MCF 10A (cell line): ENCODE measurements around the gene PRKAR1B. TPM values are rescaled to one million over a fixed set of nuclear protein-coding genes. Genes with fewer than 3 reads are reported as not detected.

Experiments
- BruUV-seq: library from RNA; stranded (reverse); fragments of 400-500 nt; replicated peaks from 2 replicates; lab custom pipeline; 2021; lab: Mats Ljungman, UMichigan
- CTCF ChIA-PET: fragments of 300-600 bp; sonication (Branson Sonifier 250); formaldehyde crosslinking; extraction: SDS; loops from one replicate; lab custom pipeline; 2021; ENCODE audit warnings: antibody characterized with exemption, inconsistent platforms; lab: Yijun Ruan, JAX
- POLR2A ChIA-PET: fragments of 300-600, 350-650 bp; sonication (Branson Sonifier 250); formaldehyde crosslinking; extraction: SDS; loops from one replicate; lab custom pipeline; 2020; ENCODE audit warnings: antibody characterized with exemption, inconsistent platforms; lab: Yijun Ruan, JAX
- DNase-seq: peaks from one replicate; pipeline ENCODE4 v3.0.0-alpha.2; 2018; ENCODE audit not compliant: unreplicated experiment
- H3K27ac Mint-ChIP-seq: one replicate; pipeline ENCODE4 v1.8.0; 2022; ENCODE audit warnings: mild to moderate bottlenecking, low read depth, mixed read lengths; ENCODE audit not compliant: unreplicated experiment
- H3K27me3 Mint-ChIP-seq: one replicate; pipeline ENCODE4 v1.8.0; 2022; ENCODE audit warnings: mixed read lengths; ENCODE audit not compliant: insufficient read depth, unreplicated experiment
- H3K36me3 Mint-ChIP-seq: one replicate; pipeline ENCODE4 v1.8.0; 2022; ENCODE audit warnings: mild to moderate bottlenecking, moderate library complexity, mixed read lengths; ENCODE audit not compliant: insufficient read depth, unreplicated experiment
- H3K4me1 Mint-ChIP-seq: one replicate; pipeline ENCODE4 v1.8.0; 2022; ENCODE audit warnings: mixed read lengths; ENCODE audit not compliant: insufficient read depth, unreplicated experiment
- H3K4me3 Mint-ChIP-seq: one replicate; pipeline ENCODE4 v1.8.0; 2022; ENCODE audit warnings: mild to moderate bottlenecking, moderate library complexity, mixed read lengths; ENCODE audit not compliant: unreplicated experiment
- H3K9me3 Mint-ChIP-seq: one replicate; pipeline ENCODE4 v1.8.0; 2022; ENCODE audit warnings: mixed read lengths; ENCODE audit not compliant: unreplicated experiment
- intact Hi-C: fragments of 100-400 bp; cut with micrococcal nuclease; formaldehyde crosslinking; loops from 2 replicates; pipeline ENCODE4 v1.14.1; 2022
- total RNA-seq: library from RNA; stranded (reverse); gene quantifications from 2 replicates; pipeline ENCODE4 v1.2.3, GENCODE V29; 2022
- TF ChIP-seq, protein P1 (sequence below): fragments of 200-600 bp; IDR thresholded peaks from one replicate; pipeline ENCODE4 v1.8.0; 2022; ENCODE audit warnings: antibody characterized with exemption, mild to moderate bottlenecking; ENCODE audit not compliant: unreplicated experiment

Gene PRKAR1B
- total RNA-seq, 1 experiment from 2014 or later = 31.5 TPM

DNA sequence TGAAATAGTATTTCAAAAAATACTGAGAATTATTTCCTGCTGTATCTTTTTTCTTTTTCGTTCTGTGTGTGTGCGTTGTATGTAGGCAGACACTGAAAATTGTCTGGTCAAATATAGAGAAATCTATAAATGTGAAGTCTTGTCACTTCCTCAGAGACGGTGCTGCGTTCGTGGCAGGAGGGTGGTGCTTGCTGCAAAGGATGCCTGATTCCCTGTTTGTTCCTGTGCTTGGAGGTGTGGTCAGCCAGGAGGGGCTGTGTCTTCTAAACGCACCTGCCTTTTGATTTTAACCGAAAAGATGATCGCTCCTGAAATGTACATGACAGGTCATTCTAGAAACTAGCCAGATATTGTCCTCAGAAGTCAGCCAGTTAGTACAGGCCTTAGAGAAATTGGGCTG, 32.5 kb upstream of the PRKAR1B start:
- intact Hi-C loops = no loop called here
- peaks cover 73% of the 10 kb centered on the region for H3K36me3 Mint-ChIP-seq
- TF ChIP-seq, protein P1, sequence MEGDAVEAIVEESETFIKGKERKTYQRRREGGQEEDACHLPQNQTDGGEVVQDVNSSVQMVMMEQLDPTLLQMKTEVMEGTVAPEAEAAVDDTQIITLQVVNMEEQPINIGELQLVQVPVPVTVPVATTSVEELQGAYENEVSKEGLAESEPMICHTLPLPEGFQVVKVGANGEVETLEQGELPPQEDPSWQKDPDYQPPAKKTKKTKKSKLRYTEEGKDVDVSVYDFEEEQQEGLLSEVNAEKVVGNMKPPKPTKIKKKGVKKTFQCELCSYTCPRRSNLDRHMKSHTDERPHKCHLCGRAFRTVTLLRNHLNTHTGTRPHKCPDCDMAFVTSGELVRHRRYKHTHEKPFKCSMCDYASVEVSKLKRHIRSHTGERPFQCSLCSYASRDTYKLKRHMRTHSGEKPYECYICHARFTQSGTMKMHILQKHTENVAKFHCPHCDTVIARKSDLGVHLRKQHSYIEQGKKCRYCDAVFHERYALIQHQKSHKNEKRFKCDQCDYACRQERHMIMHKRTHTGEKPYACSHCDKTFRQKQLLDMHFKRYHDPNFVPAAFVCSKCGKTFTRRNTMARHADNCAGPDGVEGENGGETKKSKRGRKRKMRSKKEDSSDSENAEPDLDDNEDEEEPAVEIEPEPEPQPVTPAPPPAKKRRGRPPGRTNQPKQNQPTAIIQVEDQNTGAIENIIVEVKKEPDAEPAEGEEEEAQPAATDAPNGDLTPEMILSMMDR = no peak
- no peaks in the 10 kb centered on the region for H3K27me3 Mint-ChIP-seq
- no peak overlapping the region for H3K27ac Mint-ChIP-seq
- no peak for DNase-seq
- CTCF ChIA-PET = interaction anchor here (0.5 to 0.6 kb wide), 2 partner anchors 8 to 166 kb away, joined by 3 read pairs; no protein-coding TSS in a partner anchor
- no peaks in the 10 kb centered on the region for H3K4me1 Mint-ChIP-seq
- H3K4me3 Mint-ChIP-seq = no peak overlapping the region
- no TSS peak for BruUV-seq
- POLR2A ChIA-PET = no interaction called here
- no peaks in the 10 kb centered on the region for H3K9me3 Mint-ChIP-seq

DNA sequence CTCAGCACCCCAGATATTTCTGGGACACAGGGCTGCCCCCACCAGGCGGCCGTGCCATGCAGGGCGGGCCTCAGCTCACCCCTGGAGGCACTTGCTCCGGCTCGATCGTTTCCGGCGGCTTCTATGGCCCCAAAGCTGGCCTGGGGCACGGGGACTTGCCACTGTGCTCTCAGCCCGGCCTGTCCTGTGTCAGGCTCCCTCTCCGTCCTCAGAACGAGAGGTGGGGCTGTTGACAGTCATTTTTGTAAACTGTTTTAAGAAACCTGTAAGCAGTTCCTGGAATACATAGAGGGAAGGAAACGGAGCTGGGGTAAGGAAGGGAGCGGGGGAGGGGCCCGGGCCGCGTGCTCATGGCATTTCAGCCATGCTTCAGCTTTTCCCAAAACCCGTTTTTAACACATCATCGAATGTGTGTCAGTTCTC, 30.7 kb upstream of the PRKAR1B start:
- H3K4me3 Mint-ChIP-seq = no peak overlapping the region
- ChIA-PET CTCF (interaction anchor here (1.4 kb wide), 1 partner anchor 29 kb away, joined by 3 read pairs; no protein-coding TSS in a partner anchor), POLR2A (no interaction called here)
- TF ChIP-seq, protein P1 = no peak
- no peaks in the 10 kb centered on the region for H3K27me3 Mint-ChIP-seq
- intact Hi-C loops = no loop called here
- peaks cover 75% of the 10 kb centered on the region for H3K36me3 Mint-ChIP-seq
- H3K9me3 Mint-ChIP-seq = no peaks in the 10 kb centered on the region
- no TSS peak for BruUV-seq
- H3K27ac Mint-ChIP-seq = no peak overlapping the region
- no peak for DNase-seq
- H3K4me1 Mint-ChIP-seq = no peaks in the 10 kb centered on the region

DNA sequence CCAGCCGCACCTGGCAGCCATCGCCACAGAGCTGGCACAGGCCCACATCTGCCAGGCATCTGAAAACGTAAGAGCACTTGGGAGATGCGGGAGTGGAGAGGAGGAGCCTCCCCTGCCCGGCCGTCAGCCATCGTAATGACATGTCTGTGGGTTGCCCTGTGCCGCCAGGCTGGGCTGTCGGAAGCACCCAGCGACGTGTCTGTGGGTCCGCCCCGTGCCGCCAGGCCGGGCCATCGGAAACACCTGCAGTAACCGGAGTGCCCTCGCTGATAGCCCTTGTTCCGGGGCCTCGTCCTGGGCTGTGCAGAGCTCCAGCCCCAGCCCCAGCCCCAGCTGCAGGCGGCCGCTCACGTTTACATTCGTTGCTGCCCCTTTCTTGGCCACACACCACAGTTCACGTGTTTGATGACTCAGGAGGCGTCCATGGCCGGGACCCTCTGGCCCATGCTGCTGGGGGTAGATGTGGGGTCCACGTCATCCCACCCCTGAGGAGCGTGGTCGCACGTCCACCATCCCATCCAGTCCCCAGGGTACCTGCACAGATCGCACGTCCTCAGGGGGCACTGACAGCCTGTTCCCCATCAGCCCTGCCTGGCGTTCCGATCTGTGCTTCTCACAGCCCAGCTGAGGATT, 30.0 kb upstream of the PRKAR1B start:
- ChIA-PET CTCF (interaction anchor here (0.8 kb wide), 1 partner anchor 288 kb away, joined by 3 read pairs; no protein-coding TSS in a partner anchor), POLR2A (no interaction called here)
- Mint-ChIP-seq H3K36me3 (peaks cover 74% of the 10 kb centered on the region), H3K27me3 (no peaks in the 10 kb centered on the region), H3K4me1 (no peaks in the 10 kb centered on the region), H3K4me3 (no peak overlapping the region), H3K27ac (no peak overlapping the region), H3K9me3 (no peaks in the 10 kb centered on the region)
- TF ChIP-seq, protein P1 = no peak
- intact Hi-C loops = no loop called here
- DNase-seq = no peak
- no TSS peak for BruUV-seq

DNA sequence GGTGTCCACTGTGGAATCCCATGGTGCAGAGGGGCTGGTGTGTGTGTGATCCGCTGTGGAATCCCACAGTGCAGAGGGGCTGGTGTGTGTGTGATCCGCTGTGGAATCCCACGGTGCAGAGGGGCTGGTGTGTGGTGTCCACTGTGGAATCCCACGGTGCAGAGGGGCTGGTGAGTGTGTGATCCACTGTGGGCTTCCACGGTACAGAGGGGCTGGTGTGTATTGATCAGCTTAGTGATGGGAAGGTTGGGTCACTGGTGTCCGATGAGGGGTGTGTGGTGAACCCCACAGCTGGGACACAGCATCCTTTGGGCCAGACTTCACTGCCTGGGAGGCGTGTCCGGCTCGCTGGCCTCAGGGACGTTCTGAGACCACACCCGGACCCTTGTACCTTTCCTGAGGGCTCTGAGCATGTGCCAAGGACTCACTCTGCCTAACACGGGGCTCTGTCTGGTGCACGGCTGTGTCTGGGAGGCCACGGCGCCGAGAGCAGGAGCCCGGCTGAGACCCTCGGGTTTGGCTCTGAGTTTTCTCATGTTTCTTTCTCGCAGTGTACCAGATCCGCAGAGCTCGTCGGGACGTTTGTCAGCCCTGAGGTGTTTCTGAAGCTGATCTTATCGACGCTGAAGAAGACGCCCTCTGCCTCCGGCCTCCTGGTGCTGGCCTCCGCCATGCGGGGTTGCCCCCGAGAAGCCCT, 29.3 kb upstream of the PRKAR1B start:
- Mint-ChIP-seq H3K4me1 (no peaks in the 10 kb centered on the region), H3K9me3 (no peaks in the 10 kb centered on the region), H3K4me3 (no peak overlapping the region), H3K36me3 (peaks cover 73% of the 10 kb centered on the region), H3K27me3 (no peaks in the 10 kb centered on the region), H3K27ac (no peak overlapping the region)
- ChIA-PET POLR2A (no interaction called here), CTCF (interaction anchor here (0.8 kb wide), 1 partner anchor 287 kb away, joined by 3 read pairs; no protein-coding TSS in a partner anchor)
- DNase-seq = no peak
- no TSS peak for BruUV-seq
- TF ChIP-seq, protein P1 = no peak
- intact Hi-C loops = no loop called here
